Fibroblast of skin of abdomen (primary cell): ENCODE results near the gene SLC9A7.

ENCODE experiments used
- DNase-seq: peaks from one replicate; pipeline ENCODE4 v3.0.0-alpha.2; 2013

The SLC9A7 gene

GRCh38 chrX:46647251-46647650 is 111.7 kb downstream of the SLC9A7 start:
- DNase-seq = no peak

- DNase-seq = no peak
These were observed 113.3 kb downstream of the SLC9A7 start for GRCh38 chrX:46645614-46646013.

- DNase-seq = no peak
These were observed 115.3 kb downstream of the SLC9A7 start for GRCh38 chrX:46643636-46644035.

- DNase-seq = peak; percentile 24
These were observed 116.8 kb downstream of the SLC9A7 start for GRCh38 chrX:46642145-46642544.

GRCh38 chrX:46637938-46638337 is 121.0 kb downstream of the SLC9A7 start:
- peak; percentile 25 for DNase-seq

- no peak for DNase-seq
These were observed 122.7 kb downstream of the SLC9A7 start for GRCh38 chrX:46636223-46636622.

- DNase-seq = no peak
These were observed 123.7 kb downstream of the SLC9A7 start for GRCh38 chrX:46635186-46635585.

GRCh38 chrX:46634577-46634976 is 124.3 kb downstream of the SLC9A7 start:
- DNase-seq = no peak

GRCh38 chrX:46630141-46630540 is 128.8 kb downstream of the SLC9A7 start:
- peak; percentile 40 for DNase-seq

- no peak for DNase-seq
These were observed 130.2 kb downstream of the SLC9A7 start for GRCh38 chrX:46628460-46629371.

GRCh38 chrX:46627711-46628419 is 131.1 kb downstream of the SLC9A7 start:
- no peak for DNase-seq

GRCh38 chrX:46627062-46627461 is 131.9 kb downstream of the SLC9A7 start:
- no peak for DNase-seq

- DNase-seq = no peak
These were observed 132.4 kb downstream of the SLC9A7 start for GRCh38 chrX:46626566-46626965.

GRCh38 chrX:46624090-46624786 is 134.7 kb downstream of the SLC9A7 start:
- no peak for DNase-seq

GRCh38 chrX:46621572-46621971 is 137.3 kb downstream of the SLC9A7 start:
- DNase-seq = no peak

GRCh38 chrX:46620505-46620904 is 138.4 kb downstream of the SLC9A7 start:
- DNase-seq = no peak

GRCh38 chrX:46618947-46619346 is 140.0 kb downstream of the SLC9A7 start:
- DNase-seq = no peak

- no peak for DNase-seq
These were observed 141.0 kb downstream of the SLC9A7 start for GRCh38 chrX:46617906-46618305.

- no peak for DNase-seq
These were observed 147.1 kb downstream of the SLC9A7 start for GRCh38 chrX:46611658-46612362.

- no peak for DNase-seq
These were observed 148.8 kb downstream of the SLC9A7 start for GRCh38 chrX:46610070-46610658.

- DNase-seq = no peak
These were observed 151.0 kb downstream of the SLC9A7 start for GRCh38 chrX:46607916-46608315.

GRCh38 chrX:46602468-46603102 is 156.3 kb downstream of the SLC9A7 start:
- no peak for DNase-seq
